HEK293T (cell line): ENCODE results near the gene INSC.

Experiments used
- CTCF ChIA-PET: fragments of 350-600 bp; formaldehyde crosslinking; extraction: SDS; loops from one replicate; lab custom pipeline; 2021; ENCODE audit warnings: antibody characterized with exemption, inconsistent platforms; lab: Yijun Ruan, JAX
- POLR2A ChIA-PET: fragments of 350-600 bp; formaldehyde crosslinking; extraction: SDS; loops from one replicate; lab custom pipeline; 2020; ENCODE audit warnings: antibody characterized with exemption, inconsistent platforms; lab: Yijun Ruan, JAX
- DNase-seq: peaks from one replicate; pipeline ENCODE4 v3.0.0; 2012; ENCODE audit warnings: mixed read lengths; ENCODE audit errors: extremely low spot score
- ARNT ChIP-seq: fragments of 450-650 bp; IDR thresholded peaks from 2 replicates; pipeline ENCODE4 v1.6.1; 2017; ENCODE audit warnings: mild to moderate bottlenecking
- BHLHE40 ChIP-seq: fragments of 450-650 bp; IDR thresholded peaks from 2 replicates; pipeline ENCODE4 v1.6.1; 2016; ENCODE audit warnings: mild to moderate bottlenecking, moderate library complexity, borderline replicate concordance
- CTBP1 ChIP-seq: fragments of 450-650 bp; IDR thresholded peaks from 2 replicates; pipeline ENCODE4 v1.6.1; 2016; ENCODE audit warnings: borderline replicate concordance
- ELF4 ChIP-seq: fragments of 450-650 bp; IDR thresholded peaks from 2 replicates; pipeline ENCODE4 v1.6.1; 2017; ENCODE audit warnings: antibody characterized with exemption
- FOXA1 ChIP-seq: fragments of 450-650 bp; IDR thresholded peaks from 2 replicates; pipeline ENCODE4 v1.6.1; 2016; ENCODE audit warnings: mild to moderate bottlenecking
- FOXK2 ChIP-seq: fragments of 450-650 bp; IDR thresholded peaks from 2 replicates; pipeline ENCODE4 v1.6.1; 2016; ENCODE audit warnings: mild to moderate bottlenecking
- FOXM1 ChIP-seq: fragments of 450-650 bp; IDR thresholded peaks from 2 replicates; pipeline ENCODE4 v1.6.1; 2017; ENCODE audit warnings: mild to moderate bottlenecking, borderline replicate concordance
- HDGF ChIP-seq: fragments of 450-650 bp; IDR thresholded peaks from 2 replicates; pipeline ENCODE4 v1.6.1; 2017; ENCODE audit warnings: antibody characterized with exemption, borderline replicate concordance
- L3MBTL2 ChIP-seq: fragments of 450-650 bp; conservative IDR thresholded peaks from 2 replicates; pipeline ENCODE4 v1.6.1; 2016; ENCODE audit warnings: mild to moderate bottlenecking
- LEF1 ChIP-seq: fragments of 450-650 bp; IDR thresholded peaks from 2 replicates; pipeline ENCODE4 v1.6.1; 2017; ENCODE audit warnings: mild to moderate bottlenecking, borderline replicate concordance
- NFRKB ChIP-seq: fragments of 450-650 bp; IDR thresholded peaks from 2 replicates; pipeline ENCODE4 v1.6.1; 2016; ENCODE audit warnings: mild to moderate bottlenecking, moderate library complexity
- SP1 ChIP-seq: fragments of 450-650 bp; IDR thresholded peaks from 2 replicates; pipeline ENCODE4 v1.6.1; 2017
- SUZ12 ChIP-seq: fragments of 450-650 bp; IDR thresholded peaks from 2 replicates; pipeline ENCODE4 v1.6.1; 2016; ENCODE audit warnings: mild to moderate bottlenecking
- TARDBP ChIP-seq: fragments of 450-650 bp; IDR thresholded peaks from 2 replicates; pipeline ENCODE4 v1.6.1; 2016
- ZNF384 ChIP-seq: fragments of 450-650 bp; IDR thresholded peaks from 2 replicates; pipeline ENCODE4 v1.6.1; 2016
- TF ChIP-seq, protein P1 (sequence below): fragments of 450-650 bp; IDR thresholded peaks from 2 replicates; pipeline ENCODE4 v1.6.1; 2016

Gene INSC

DNA sequence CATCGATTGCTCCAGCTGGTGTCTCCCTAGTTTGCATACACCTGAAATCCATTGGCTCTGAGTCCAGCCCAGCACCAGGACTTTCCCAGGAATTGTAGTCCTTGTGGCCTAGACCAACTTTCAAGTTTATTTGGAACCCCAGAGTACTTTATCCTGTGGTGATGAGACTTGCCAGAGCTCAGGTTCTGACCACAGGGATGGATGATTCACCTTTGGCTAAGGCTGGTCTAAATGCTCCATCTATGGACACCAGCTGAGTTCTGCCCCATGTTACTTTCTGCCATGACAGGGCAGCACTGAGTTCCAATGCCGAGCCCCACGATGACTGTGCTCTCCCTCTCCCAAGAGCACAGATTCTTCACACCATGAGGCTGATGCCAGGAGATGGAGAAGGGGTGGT lies 17.3 kb upstream of the INSC start:
- TF ChIP-seq CTBP1 (no peak), FOXK2 (no peak), SUZ12 (no peak), FOXM1 (no peak), BHLHE40 (no peak), NFRKB (no peak)
- TF ChIP-seq, protein P1, sequence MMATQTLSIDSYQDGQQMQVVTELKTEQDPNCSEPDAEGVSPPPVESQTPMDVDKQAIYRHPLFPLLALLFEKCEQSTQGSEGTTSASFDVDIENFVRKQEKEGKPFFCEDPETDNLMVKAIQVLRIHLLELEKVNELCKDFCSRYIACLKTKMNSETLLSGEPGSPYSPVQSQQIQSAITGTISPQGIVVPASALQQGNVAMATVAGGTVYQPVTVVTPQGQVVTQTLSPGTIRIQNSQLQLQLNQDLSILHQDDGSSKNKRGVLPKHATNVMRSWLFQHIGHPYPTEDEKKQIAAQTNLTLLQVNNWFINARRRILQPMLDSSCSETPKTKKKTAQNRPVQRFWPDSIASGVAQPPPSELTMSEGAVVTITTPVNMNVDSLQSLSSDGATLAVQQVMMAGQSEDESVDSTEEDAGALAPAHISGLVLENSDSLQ, result no peak
- CTCF ChIA-PET, result no interaction called here
- POLR2A ChIA-PET, result no interaction called here

DNA sequence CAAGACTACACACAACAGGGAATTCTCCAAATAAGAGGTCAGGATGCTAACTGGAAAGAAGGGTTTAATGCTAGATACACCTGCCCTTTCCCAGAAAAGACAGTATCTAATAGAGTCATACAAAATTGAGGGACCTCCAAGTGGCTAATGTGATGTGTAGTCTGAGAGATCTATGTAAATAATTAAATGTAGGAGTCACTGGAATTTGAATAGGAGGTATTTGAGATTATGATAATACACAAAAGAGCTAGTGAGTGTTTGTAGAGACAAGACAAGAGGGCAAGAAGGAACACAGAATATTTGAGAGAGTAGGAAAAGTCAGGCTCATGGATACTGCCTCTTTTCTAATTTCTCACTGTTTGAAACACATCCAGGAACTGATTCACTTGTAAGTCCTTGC lies 15.5 kb upstream of the INSC start:
- ChIA-PET CTCF (interaction anchor here (1.0 to 2.7 kb wide), 5 partner anchors 60 to 191 kb away, joined by 3 to 15 read pairs (median 3); no protein-coding TSS in a partner anchor), POLR2A (interaction anchor here (1.1 kb wide), 1 partner anchor 26 kb away, joined by 3 read pairs; the partner anchor contains the start of gene CALCB)
- TF ChIP-seq BHLHE40, result no peak
- TF ChIP-seq SUZ12, result no peak
- no peak for DNase-seq

More for the DNA sequence above, 17.3 kb upstream of the INSC start:
- DNase-seq, result no peak

DNA sequence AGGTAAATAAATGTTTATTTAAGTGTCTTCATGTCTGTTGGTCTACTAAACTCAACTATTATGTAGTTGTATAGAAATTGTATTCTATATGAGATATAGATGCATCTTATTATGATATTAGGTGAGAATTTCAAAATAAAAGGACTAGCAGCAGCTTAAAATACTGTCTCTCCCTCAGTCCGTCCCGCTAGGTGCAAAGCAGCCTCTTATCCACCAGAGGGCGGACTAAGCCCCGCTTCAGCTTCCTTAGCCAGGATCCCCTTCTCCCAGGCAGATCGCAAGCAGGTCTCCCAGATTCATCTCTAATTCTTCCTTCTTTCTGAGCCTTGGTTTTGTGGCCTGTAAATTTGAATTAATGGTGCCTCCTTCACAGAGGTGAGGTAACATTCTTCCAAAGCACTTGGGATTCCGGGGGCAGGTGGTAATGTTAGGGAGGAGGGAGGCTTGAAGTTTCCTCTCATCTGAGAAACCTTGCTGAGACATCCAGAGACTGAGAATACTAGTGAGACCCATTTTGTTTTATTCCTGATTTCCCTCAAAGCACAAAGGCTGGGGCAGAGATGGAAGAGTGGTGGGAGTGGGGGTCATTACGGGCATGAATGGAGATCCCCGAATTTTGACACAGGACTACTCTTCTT lies 13.5 kb upstream of the INSC start:
- ChIA-PET POLR2A (no interaction called here), CTCF (interaction anchor here (0.7 to 2.7 kb wide), 12 partner anchors 9 to 193 kb away, joined by 3 to 15 read pairs (median 4); no protein-coding TSS in a partner anchor)
- TF ChIP-seq NFRKB (no peak), SUZ12 (no peak), LEF1 (no peak), ZNF384 (no peak), FOXK2 (no peak), BHLHE40 (no peak), ELF4 (no peak), L3MBTL2 (no peak), HDGF (no peak), ARNT (no peak), TARDBP (no peak), CTBP1 (no peak), SP1 (no peak), FOXA1 (no peak), FOXM1 (no peak)
- TF ChIP-seq, protein P1, result no peak
- peak; percentile 81 for DNase-seq

- TF ChIP-seq ELF4 (no peak), SUZ12 (no peak), HDGF (no peak), L3MBTL2 (no peak), FOXK2 (no peak), ZNF384 (no peak)
- DNase-seq, result no peak
- POLR2A ChIA-PET, result no interaction called here
- CTCF ChIA-PET, result no interaction called here
These were observed 10.6 kb upstream of the INSC start for GRCh38 chr11:15104166-15104565.

DNA sequence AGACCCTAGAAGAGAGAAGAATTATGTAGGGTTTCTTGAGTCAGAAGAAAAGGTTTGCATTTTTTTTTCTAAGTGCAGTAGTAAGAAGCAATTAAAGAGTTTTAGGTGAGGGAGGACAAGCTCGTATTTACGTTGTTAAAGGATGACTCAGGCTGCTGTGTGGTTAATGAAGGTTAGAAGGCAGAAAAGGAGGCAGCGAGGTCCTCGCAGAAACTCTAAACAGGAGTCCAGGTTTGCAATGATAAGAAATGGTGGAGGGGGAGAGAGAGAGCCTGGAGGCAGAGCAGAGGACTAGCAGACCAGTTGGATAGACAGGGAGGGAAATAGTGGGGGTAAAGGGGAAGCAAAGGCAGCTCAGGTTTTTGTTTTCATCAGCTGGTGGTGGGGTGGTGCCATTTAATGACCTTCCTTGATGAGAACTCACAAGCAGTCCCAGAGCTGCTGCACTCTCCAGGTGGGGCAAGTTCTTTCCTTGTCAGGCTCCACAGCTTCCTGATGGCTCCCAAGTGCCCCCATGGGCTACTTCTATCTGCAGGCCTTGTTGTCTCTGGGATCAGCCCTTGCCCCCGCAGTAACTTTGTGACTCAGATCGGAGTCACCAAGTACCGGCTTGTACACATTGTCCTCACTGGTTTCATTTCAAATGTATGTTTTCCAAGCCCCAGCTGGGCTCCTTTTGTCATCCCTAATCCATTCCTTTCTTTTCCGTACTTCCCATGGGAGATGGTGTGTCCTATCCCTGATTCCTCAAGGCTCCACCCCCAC lies 8.3 kb upstream of the INSC start:
- DNase-seq, result no peak
- no peak for TF ChIP-seq SUZ12
- TF ChIP-seq TARDBP, result no peak
- TF ChIP-seq ELF4, result no peak
- TF ChIP-seq NFRKB, result no peak
- TF ChIP-seq LEF1, result no peak
- TF ChIP-seq FOXA1, result no peak
- ChIA-PET POLR2A (no interaction called here), CTCF (interaction anchor here (1.4 to 1.6 kb wide), 2 partner anchors 31 to 152 kb away, joined by 3 to 4 read pairs; no protein-coding TSS in a partner anchor)

- DNase-seq, result no peak
- CTCF ChIA-PET, result interaction anchor here (0.6 kb wide), 1 partner anchor 132 kb away, joined by 3 read pairs; no protein-coding TSS in a partner anchor
- POLR2A ChIA-PET, result no interaction called here
- TF ChIP-seq ZNF384 (no peak), ELF4 (no peak), FOXK2 (no peak), L3MBTL2 (no peak), LEF1 (no peak), FOXM1 (no peak), ARNT (no peak), FOXA1 (no peak), SUZ12 (no peak), SP1 (no peak), BHLHE40 (no peak), HDGF (no peak)
- TF ChIP-seq, protein P1, result no peak
These were observed 6.8 kb upstream of the INSC start for GRCh38 chr11:15107730-15108515.
